ENCODE measurements around the gene ZMIZ1.

Gene ZMIZ1

DNA sequence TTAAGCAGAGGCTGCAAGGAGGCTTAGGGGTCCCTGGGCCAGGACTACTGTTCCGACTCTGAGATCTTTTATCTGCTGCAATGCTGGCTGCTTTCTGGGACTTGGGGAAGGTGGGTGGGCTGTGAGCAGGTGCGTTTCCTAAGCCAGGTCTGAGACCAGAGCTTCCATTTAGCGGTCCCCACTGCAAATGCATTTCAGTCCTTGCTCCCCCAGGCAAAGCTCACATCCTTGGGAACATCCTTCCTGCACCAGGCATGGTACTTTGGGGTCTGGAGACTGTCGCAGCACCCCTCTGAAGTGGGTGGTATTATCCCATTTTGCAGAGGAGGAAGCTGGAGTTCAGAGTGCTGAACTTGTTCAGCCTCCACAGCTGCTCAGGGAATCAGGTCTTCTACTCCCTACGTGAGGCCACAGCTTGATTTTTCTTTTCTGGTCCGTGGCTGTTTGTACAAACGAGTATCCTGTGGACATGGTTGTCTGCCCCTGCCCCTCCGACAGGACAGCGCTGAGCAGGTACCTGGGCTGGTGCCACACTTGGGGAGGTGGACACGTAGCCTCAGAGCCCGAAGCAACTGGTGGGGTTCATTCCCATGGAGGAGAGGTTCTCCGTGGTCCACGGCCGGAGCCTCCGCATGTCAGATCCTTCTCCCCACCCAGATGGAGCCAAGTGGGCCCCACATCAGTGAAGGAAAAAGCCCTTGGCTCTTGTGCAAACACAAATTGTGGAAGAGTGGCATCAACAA lies 20.0 kb downstream of the ZMIZ1 start:
- no peaks in the 10 kb centered on the region for H3K27me3 ChIP-seq (replicated peaks)
- no peak overlapping the region for H3K4me3 ChIP-seq (ENCODE audit: low read depth, low read length)
- no peak for DNase-seq
- H3K27ac ChIP-seq, result no peak overlapping the region
- TF ChIP-seq, protein P1, sequence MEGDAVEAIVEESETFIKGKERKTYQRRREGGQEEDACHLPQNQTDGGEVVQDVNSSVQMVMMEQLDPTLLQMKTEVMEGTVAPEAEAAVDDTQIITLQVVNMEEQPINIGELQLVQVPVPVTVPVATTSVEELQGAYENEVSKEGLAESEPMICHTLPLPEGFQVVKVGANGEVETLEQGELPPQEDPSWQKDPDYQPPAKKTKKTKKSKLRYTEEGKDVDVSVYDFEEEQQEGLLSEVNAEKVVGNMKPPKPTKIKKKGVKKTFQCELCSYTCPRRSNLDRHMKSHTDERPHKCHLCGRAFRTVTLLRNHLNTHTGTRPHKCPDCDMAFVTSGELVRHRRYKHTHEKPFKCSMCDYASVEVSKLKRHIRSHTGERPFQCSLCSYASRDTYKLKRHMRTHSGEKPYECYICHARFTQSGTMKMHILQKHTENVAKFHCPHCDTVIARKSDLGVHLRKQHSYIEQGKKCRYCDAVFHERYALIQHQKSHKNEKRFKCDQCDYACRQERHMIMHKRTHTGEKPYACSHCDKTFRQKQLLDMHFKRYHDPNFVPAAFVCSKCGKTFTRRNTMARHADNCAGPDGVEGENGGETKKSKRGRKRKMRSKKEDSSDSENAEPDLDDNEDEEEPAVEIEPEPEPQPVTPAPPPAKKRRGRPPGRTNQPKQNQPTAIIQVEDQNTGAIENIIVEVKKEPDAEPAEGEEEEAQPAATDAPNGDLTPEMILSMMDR (IDR thresholded peaks at IDR 0.05; ENCODE audit: low read depth, low read length, missing control alignments), result no peak
- no peaks in the 10 kb centered on the region for H3K36me3 ChIP-seq (replicated peaks)
- in situ Hi-C loops (cut with HindIII; ENCODE audit: low pct_ligation_motif_present, low sequenced_read_pairs), result no loop called here

DNA sequence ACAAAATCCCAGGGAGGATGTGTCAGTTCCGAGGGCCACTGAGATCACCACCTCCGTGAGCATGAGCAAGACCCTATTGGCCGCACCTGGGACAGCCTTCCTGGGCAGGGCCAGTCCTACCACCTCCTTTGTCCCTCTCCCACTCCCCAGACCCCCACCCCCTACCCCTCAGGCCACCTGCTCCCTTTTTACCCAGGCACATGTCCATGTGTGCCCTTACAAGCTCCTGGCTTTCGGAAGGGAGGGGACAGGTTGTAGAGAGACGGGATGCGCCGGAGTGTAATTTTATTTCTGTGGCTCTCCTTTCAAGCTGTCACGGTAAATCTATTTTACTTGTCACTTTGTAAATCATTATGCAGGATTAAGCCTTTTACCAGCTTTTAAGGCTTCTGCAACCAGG lies 20.9 kb downstream of the ZMIZ1 start:
- Histone ChIP-seq H3K27me3 (replicated peaks) (no peaks in the 10 kb centered on the region), H3K36me3 (replicated peaks) (no peaks in the 10 kb centered on the region), H3K27ac (no peak overlapping the region), H3K4me3 (ENCODE audit: low read depth, low read length) (no peak overlapping the region)
- in situ Hi-C loops (cut with HindIII; ENCODE audit: low pct_ligation_motif_present, low sequenced_read_pairs), result no loop called here
- no peak for DNase-seq
- TF ChIP-seq, protein P1 (IDR thresholded peaks at IDR 0.05; ENCODE audit: low read depth, low read length, missing control alignments), result no peak

DNA sequence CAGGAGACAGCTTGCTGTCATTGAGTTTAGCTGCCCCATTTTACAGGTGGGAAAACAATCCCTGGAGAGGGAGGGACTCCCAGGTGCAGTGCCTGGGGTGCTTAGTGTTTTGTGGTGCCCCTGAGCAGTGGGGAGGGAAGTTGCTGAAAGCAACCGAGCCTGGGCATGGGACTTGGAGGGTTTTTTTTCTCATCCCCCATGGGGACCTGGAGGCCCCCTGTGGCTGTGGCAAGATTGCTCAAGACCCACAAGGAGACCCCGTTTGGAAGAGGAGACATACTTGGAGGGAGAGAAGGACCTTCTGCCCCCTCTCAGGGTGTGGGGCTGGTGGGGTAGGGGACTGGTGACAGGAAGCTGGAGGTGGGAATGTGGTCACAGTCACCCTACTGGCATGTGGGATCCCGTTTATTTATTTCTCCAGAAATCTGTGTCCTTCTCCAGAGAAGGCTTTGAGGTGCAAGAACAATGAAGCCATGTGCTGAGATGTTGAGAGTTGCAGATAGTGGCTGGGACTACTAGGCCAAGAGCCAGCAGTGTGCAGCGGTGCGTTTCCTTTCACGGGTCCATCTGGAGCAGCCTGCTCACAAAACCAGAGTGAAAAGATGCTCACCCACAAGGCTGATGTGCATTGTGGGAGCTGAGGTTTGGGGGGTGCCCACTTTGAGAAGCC lies 21.5 kb downstream of the ZMIZ1 start:
- Histone ChIP-seq H3K27me3 (replicated peaks) (no peaks in the 10 kb centered on the region), H3K27ac (no peak overlapping the region), H3K36me3 (replicated peaks) (no peaks in the 10 kb centered on the region), H3K4me3 (ENCODE audit: low read depth, low read length) (no peak overlapping the region)
- DNase-seq, result no peak
- TF ChIP-seq, protein P1 (IDR thresholded peaks at IDR 0.05; ENCODE audit: low read depth, low read length, missing control alignments), result no peak
- in situ Hi-C loops (cut with HindIII; ENCODE audit: low pct_ligation_motif_present, low sequenced_read_pairs), result no loop called here

DNA sequence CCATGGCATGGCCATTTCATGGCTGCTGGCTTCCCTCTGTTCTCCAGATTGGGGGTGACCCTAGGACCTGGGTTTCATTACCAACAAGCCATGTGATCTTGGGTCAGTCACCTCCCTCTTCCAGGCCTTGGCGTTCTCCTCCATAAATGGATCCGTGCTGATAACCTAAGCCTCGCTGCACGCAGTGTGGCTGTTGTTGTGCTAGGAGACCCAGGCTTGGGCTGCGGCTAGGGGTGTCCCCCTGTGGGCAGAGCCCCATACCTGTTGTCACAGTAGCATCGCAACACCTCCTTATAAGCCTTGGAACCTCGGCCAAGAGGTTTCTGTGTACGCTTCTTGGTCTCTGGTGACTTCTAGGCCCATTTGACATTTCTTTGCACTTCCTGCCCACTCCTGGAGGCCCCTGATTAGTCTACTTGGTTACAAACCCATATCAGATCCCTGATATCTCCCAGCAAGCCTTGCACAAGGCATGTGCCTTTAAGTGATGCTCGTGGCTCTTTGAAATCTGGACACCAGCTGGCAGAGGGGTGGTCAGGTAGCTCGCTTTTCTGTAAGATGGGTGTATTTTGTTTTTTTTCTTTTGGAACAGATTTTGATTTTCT lies 23.6 kb downstream of the ZMIZ1 start:
- no peaks in the 10 kb centered on the region for H3K36me3 ChIP-seq (replicated peaks)
- no peak for DNase-seq
- H3K27ac ChIP-seq, result no peak overlapping the region
- TF ChIP-seq, protein P1 (IDR thresholded peaks at IDR 0.05; ENCODE audit: low read depth, low read length, missing control alignments), result no peak
- in situ Hi-C loops (cut with HindIII; ENCODE audit: low pct_ligation_motif_present, low sequenced_read_pairs), result no loop called here
- H3K4me3 ChIP-seq (ENCODE audit: low read depth, low read length), result no peak overlapping the region
- no peaks in the 10 kb centered on the region for H3K27me3 ChIP-seq (replicated peaks)

DNA sequence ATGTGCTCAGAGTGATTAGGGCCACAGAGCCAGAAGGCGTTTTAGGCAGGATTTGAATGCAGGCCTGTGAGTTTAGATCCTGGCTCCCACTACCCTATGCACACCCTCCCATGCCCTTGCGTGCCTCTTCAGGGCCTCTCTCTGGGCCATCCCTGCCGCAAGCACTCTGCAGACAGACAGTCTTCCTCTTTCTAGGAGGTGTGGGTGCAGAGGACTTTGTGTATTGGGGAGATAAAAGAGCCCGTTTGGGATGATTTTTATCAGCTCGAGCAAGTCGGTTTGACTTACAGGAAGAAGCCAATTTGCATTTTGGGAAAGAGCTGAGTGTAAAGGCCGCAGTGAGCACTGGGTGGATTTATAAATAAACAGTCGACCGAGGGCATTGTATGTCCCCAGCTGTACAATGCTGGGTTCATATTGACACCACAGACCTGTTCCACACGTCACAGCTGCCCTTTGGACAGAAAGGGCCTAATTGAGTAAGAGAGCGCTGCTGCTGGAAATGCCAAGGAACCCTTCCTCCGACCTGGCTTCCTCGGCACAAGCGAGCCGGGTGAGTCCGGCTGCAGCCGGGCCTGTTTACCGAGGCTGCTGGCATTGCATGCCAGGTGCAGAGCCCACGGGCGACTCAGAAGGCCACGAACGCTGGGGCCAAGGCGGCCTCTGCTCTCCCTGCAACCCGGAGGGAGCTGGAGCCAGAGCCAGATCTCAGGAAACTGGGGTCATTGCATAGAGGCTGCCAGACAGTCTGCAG lies 25.1 kb downstream of the ZMIZ1 start:
- TF ChIP-seq, protein P1 (IDR thresholded peaks at IDR 0.05; ENCODE audit: low read depth, low read length, missing control alignments), result no peak
- no peak for DNase-seq
- no peaks in the 10 kb centered on the region for H3K27me3 ChIP-seq (replicated peaks)

More for the DNA sequence above, 25.1 kb downstream of the ZMIZ1 start:
- in situ Hi-C loops (cut with HindIII; ENCODE audit: low pct_ligation_motif_present, low sequenced_read_pairs), result no loop called here
- H3K27ac ChIP-seq, result no peak overlapping the region
- H3K36me3 ChIP-seq (replicated peaks), result no peaks in the 10 kb centered on the region
- no peak overlapping the region for H3K4me3 ChIP-seq (ENCODE audit: low read depth, low read length)

Measured in brain microvascular endothelial cell (primary cell).